Germinal center (tissue), 1 donor: Measurements from ENCODE around the gene TECPR1.

Experiments
- DNase-seq: peaks from one replicate; pipeline ENCODE4 v3.0.0; 2012; ENCODE audit warnings: mixed read lengths, low spot score

The TECPR1 gene

DNA sequence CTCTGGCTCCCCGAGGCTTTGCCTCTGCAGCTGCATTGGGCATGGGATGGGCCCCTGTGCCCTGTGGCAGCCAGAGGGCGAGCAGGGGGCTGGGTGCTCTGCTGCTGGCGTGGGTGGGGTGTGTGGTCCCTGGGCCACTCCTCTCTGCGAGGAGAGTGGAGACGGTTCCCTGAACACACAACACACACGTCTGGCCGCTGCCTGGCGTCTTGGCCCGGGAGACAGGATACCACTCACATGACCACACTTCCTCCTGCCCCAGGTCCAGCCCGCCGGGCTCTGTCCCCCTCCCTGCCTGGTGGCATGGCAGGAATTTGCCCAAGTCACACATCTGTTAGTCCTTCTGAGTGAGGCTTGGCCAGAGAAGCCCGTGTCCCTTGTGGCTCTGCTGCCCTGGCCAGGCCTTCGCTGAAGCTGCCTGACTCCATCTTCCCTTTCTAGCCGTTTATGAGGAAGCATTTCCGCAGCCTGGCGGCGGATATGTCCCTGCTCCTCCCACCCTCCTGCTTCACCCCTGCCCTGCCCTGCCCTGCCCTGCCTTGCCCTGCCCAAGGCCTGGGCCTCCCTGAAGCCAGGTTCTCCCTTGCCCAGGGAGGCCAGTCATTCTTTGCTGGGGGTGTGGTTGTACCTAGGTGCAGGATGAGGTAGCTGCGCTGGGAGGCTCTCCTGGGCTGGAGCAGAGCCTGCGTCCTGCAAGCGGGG is 32.5 kb upstream of the TECPR1 start:
- no peak for DNase-seq

DNA sequence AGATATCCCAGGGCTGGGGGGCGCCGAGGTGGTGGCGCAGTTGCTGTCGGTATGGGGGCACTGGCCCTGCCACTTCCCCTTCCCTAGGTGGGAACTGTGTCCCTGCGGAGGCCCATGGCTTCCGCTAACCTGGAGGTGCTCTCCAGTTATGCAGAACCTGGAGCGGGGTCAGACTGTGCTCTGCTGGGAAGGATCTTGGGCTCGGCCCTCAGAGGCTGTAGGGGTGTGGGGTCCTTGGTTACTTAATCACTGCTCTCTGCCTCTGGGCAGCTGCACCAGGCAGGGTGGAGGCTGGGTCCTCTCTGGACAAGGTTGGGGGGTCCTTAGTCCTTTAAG is 31.8 kb upstream of the TECPR1 start:
- DNase-seq: no peak

DNA sequence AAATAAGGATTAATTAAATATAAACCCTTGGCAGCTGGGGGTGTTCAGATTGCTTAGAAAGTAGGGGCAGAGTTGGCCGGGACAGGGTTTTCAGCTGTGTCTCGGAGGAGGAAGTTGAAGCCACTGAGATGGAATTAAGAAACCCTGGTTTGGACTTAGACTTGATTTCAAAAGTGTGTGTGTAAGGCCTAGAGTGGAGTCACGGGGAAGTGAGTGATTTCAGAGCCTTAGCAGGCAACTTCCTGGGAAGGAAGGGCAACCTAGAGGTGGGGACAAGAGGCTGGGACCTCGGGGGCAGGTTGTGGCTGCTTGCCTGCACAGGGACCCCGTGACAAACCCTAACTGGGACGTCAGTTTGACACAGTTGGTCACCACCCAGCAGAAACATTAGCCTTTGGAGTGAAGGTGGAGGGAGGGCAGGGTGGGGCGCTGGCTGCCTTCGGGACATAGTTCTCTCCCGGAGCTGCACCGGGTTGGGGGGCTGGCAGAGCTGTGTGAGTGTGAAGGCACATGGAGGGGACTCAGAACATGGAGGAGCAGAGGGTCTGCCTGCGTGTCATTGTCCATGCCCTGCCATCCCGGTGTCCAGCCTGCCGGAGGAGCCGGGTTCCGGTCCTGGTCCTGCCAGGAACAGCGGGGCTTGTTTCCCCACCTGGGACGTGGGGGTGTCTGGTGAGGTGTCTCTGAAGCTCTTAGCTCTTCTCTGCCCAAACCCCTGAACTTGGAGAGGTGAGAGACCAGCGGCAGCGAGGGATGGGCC is 31.3 kb upstream of the TECPR1 start:
- no peak for DNase-seq

DNA sequence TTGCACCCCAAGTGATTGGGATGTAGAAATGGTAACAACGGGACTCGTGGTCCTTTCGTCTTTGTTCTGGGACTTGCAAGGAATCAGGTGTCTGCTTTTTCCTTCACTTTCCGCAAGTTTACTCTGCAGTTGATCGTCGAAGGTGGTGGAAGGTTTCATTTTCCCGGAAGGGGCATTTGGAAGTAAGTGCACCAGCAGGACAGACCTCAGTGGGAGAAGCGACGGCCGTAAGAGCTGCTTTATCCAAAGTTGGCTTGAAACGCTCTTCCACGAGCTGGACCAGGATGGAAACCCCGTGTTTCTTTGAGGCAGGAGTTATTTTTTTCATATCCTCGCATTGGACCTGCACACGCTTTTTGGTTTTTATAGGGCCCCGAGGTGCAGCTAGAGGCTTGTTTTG is 30.7 kb upstream of the TECPR1 start:
- DNase-seq: no peak

DNA sequence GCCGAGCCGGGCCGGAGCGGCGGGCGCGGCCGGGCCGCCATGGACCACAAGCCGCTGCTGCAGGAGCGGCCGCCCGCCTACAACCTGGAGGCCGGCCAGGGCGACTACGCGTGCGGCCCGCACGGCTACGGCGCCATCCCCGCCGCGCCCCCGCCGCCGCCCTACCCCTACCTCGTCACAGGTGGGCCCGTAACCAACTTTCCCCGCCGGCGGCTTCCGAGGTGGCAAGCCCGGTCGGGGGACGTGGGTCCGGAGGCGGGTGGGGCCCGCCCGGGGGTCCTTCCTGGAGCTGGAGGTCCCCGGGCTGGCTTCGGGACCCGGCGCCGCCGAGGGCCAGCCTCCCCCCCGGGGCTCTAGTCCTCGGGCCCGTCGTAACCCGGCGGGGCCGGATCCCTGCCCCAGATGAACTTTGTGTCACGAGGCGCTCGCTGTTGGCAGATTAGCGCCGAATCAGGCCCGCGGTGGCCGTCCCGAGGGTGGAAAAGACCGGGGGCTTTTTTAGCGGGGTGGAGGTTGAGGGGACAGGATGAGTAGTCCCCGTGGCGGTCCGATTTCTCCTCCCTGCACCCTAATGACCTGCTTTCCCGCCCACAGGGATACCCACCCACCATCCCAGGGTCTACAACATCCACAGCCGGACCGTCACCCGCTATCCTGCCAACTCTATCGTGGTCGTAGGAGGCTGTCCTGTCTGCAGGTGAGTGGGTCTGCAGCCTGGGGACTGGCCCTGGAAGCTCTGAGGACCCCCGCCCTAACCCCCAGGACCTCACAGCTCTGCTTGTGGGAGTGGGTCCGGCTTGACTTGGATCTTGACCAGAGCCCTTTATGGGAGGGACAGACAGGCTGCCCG is 29.9 kb upstream of the TECPR1 start:
- peak; percentile 28 for DNase-seq

DNA sequence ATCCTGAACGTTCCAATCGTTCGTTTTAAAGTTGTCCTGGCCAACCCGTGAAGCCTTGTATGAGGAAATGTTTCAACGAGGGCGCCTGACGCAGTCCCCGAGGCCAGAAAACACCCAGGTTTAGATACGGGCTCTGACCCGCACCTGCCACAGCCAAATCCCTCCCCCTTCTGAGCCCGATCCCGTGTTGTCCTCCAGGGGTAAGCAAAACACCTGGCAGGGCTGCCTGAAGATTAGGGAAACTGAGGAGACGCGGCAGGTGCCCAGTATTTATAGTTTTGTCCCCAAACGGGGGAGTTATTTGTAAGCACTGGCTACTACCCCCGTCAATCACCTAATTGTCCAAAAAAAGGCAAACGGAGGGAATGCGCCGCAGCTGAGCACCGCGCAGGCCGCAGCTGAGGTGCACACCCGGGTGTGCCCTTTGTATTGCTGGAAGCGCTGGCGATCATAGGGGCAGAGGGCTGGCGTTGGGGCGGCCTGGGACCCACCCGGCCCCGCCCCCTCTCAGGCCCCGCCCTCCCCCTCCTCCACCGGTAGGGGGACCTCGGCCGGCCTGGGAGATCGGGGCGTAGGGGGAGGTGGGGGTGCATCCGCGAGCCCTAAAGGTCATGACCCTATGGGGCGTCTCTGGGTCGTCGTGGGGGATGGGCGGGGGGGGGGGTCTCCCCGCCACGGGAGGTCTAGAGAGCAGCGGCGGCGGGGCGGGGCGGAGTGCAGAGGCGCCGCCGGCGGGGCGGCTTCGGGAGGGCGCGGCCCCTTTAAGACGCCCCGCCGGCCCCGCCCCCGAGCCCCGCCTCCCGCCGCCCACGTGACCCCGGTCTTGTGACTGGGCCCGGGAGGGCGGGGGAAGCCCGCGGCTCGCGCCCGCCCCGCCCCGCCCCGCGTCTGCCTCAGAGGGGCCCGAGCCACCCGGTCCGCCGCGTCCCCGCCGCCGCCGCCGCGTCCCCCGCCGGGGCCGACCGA is 29.0 kb upstream of the TECPR1 start, which contains the start of gene BRI3:
Gene BRI3, plus strand, starts transcription at position 896 of the 966 bp plus-strand sequence. CDS start 110 bp downstream, outside the sequence.
- peak; percentile 95 for DNase-seq

DNA sequence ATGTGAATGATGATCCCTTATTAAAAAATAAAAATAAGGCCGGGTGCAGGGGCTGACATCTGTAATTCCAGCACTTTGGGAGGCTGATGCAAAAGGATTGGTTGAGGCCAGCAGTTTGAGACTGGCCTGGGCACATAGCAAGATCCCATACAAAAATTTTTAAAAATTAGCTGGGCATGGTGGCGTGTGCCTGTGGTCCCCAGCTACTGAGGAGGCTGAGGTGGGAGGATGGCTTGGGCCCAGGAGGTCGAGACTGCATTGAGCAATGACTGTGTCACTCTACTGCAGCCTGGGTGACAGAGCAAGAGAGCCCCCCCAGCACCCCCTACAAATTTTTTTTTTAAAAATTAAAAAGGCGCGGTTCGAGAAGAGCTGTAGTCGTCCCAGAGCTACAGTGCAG is 28.3 kb upstream of the TECPR1 start:
- DNase-seq: no peak

DNA sequence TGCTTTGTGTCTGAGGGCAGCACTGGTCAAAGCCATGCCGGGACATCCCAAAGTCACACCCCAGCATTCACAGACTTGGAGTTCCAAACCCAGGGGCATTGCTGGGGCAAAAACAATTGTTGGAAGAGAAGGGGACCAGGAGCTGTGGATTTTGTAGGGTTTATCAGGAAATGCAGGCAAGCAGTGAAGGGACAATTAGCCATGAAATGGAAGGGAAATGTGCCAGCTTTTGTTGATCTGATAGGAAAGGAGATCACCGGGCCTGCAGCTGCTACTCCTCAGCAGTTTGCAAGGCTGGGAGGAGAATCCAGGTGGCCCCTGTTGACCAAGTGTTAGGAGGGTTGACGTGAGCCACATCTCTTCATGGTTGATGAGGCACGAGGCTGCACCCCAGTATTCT is 26.9 kb upstream of the TECPR1 start:
- no peak for DNase-seq

DNA sequence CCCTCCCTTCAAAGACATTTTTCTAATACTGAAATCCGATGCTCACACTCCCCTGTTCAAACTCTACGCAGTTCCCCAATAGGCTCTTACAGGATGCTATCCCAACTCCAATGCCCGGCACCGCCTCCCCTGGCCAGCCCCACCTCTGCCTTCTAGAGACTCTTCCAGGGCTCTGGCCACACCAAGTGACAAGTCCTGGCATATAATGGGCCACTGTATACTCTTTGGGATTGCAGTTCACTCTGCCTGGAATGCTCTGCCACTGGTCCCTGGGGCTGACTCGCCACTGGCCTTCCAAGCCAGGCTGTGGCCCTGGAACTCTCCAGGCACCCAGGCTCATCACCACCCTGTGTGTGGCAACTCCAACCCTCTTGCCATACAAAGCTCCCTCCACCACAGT is 26.4 kb upstream of the TECPR1 start:
- DNase-seq: no peak

DNA sequence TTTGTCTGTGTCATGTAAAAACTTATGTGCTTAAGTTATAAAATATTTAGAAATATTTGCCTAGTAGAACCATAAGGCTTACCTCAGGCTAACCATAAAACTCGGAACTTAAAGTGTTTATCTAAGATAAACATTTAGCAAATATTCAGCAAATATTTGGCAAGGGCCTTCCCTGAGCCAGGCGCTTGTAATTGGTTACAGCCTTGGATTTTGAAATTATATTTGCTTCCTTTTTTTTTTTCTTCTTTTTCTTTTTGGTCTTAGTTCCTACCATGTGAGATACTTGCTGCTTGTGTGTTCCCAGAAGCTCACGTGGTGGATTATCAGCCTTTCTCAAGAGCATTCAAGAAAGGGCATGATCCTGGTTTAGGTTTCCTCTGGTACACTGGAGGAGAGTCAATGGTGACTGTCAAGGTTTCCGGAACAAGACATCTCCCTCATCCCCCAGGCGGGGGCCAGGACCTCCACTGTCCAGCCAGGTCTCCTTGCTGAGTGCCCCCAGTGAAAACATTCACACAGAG is 24.3 kb upstream of the TECPR1 start:
- no peak for DNase-seq

DNA sequence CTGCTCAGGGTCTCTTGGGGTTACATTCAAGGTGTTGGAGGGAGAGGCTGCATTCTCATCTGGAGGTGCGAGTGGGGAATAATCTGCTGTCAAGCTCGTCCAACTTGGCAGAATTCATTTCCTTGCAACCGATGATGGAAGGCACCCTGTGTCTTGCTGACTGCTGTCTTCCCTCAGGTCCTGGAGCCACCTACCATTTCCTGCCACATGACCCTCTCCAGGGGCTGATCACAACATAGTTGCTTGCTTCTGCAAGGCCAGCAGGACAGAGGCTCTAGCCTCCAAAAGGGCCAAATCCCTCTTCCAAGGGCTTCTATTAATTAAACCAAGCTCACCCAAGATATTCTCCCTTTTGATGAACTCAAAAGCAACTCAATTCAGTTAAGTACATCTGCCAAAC is 15.3 kb upstream of the TECPR1 start:
- DNase-seq: no peak

DNA sequence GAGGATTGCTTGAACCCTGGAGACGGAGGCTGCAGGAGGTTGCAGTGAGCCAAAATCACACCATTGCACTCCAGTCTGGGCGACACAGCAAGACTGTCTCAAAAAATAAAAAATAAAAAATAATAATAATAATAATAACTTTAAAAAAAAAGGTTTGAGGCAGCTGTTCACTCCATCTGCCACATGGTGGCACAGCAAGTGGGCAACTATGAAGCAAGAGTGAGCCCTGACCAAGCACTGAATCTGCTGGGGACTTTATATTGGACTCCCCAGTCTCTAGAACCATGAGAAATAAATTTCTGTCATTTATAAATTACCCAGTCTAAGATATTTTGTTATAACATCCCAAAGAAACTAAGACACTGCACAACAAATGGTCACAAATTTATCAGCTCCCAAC is 14.8 kb upstream of the TECPR1 start:
- no peak for DNase-seq

DNA sequence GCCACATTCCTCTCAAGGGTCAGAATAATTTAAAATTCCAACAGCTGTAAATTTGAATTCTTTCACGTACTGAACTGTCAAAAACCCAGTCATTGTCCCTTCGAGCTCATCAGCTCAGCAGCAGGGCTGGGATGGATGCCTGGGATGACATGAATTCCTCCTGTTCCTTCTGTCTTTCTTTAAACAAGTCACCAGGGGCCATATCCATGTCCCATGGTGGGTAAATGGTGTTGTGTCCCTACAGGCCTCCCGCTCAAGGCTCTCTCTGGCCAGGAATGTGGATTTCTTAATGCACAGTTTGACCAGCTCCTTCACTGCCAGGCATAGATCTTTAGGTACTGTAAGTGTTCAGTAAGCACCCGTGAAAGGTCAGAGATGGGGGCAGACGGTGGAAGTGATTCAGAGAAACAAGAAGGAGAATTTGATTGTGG is 13.8 kb upstream of the TECPR1 start:
- no peak for DNase-seq

DNA sequence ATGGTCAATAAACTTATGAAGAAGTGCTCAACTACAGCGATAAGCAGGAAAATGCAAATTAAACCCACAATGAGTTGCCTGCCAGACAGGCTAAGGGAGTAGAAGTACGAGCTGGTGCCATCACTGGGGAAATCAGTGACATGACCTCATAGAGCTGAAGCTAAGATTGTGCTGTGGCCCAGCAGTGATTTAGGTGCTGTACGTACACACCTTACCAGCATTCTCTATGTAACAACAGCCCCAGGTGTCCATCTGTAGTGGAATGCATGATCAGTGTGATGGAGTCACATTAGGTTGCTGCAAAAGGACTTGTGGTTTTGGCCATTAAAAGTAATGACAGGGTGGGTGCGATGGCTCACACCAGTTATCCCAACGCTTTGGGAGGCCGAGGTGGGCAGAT is 5.7 kb upstream of the TECPR1 start:
- no peak for DNase-seq

DNA sequence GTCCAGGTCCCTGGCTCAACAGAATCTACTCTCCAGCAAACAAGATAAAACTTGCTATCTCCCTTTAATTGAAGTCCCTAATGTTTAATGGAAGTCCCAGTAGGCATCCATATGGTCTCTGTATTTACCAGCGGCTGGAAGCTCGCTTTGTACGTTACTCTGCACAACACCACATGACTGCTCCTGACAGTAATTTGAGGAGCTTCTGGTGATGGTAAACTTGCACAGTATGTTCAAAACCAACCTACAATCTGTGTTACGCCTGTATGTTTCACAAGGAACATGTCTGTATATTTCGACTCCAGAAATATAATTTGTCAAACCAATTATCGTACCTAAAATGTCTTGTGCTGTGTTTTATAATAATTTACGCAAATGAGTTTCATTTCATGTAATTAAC is 4.4 kb upstream of the TECPR1 start:
- no peak for DNase-seq

DNA sequence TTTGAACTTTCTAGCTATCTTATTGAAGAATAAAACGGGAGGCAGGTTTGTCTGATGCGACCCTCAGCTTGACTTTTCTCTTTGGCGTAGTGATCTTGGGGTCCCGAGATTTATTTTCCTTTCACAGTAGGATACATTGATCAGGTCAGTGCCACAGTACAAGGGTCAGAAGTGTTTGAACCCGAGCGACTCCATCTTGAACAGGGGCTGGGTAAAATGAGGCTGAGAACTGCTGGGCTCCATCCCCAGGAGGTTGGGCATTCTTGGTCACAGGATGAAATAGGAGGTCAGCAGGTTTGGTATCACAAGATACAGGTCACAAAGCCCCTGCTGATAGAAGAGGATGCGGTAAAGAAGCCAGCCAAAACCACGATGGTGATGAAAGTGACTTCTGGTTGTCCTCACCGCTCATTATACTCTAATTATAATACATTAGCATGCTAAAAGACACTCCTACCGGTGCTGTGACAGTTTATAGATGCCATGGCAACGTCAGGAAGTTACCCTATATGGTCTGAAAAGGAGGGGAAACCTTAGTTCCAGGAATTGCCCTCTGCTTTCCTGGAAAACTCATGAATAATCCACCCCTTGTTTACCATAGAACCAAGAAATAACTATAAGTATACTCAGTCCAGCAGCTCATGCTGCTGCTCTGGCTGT is 3.0 kb upstream of the TECPR1 start:
- no peak for DNase-seq

DNA sequence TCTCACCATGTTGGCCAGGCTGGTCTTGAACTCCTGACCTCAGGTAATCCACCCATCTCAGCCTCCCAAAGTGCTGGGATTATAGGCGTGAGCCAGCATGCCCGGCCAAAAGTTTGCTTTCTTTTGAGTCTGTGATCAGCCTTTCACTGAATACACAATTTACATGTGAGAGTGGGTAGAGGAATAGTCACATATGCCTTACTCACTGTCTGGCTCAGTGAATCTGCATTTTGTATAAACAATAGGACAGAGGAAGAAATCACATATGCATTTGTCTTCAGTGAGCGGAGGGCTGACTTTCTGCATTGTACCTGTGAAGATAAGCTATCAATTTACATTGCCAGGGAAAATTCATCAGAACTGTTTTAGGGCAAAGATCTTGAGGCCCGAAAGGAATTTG is 2.5 kb upstream of the TECPR1 start:
- no peak for DNase-seq

DNA sequence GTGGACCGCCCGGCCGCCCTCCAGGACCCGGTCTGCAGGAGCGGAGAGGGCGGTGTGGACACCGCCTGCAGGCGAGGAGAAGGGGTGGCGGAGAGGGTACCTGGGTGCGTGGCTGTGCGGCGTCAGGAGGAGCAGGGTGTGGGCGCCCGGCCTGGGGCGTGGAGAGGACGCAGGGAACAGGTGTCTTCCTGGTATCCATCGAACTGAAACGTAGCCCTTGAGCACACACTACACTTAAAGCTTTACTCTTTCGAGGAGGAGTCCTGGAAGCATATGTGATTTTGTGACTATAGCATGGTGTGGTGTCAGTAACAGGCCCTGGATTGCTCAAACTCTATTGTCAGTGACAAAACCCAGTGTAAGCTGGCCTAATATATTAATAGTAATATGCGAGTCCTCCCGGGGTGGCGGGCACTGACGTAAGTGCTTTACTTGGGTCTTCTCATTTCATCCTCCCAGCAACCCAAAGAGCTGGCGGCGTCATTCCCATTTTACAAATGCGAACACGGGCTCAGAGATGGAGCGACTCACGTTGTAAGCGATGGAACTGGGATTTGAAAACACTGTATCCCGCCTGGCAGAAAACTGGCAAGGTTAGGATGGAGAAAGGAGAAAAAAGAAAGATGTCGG is 508 bp upstream of the TECPR1 start:
- DNase-seq: no peak

DNA sequence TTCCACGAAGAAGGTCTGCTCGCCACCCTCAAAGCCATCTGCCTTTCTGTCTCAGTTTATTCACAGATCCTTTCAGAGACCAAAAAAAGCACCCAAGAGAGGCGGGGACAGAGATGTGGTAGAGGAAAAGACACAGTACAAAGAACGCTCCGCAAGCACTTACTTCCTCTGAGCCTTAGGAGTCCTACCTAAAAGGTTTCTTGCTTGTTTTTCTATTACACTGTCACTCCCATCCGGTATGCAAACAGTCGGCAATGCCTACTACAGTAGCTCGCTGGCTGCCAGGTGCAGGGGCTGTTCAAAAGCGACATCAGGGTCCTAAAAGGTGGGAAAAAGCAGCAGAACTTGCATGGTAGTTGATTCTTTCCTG is 816 bp downstream of the TECPR1 start:
- DNase-seq: peak; percentile 70

DNA sequence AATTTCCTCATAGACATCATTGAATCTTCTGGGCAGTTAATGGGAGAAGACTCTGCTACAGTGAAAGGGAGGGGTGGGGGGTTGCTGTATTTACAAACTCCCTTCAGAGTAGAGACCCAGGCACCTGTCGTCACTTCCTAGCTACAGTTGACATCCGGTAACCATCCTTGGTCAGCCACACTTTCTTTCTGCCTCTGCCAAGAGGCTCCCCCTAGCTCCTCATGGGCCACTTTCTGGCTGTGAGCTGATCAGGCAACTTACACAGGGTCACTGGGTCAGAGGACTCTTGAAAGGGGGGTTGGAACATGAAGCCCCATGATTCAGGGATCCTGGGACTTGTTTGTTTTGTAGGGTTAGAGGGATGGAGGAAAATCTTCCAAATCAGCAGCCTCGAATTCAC is 1.2 kb downstream of the TECPR1 start:
- peak; percentile 38 for DNase-seq
